Astrocyte (in vitro differentiated cells and primary cell): Measurements from ENCODE around the gene BACH2. TPM values are rescaled to one million over a fixed set of nuclear protein-coding genes. Genes with fewer than 3 reads are reported as not detected.
A peak's percentile ranks its signal among the peaks of the same experiment; 100 is the strongest.

Source experiments
- DNase-seq: peaks from one replicate; pipeline ENCODE4 v3.0.0-alpha.2; 2010; ENCODE audit warnings: low read depth
- FAIRE-seq: peaks from 2 replicates; lab custom pipeline; 2011; peaks lifted over from hg19 to GRCh38; lab: Jason Lieb, UNC
- H2AFZ ChIP-seq: 2 replicates; pipeline ENCODE4 v1.6.0; 2012; ENCODE audit warnings: low read depth, low read length, inconsistent platforms
- H3K27ac ChIP-seq: 2 replicates; pipeline ENCODE4 v1.5.1; 2011; ENCODE audit warnings: low read depth, low read length, inconsistent platforms
- H3K27me3 ChIP-seq: 2 replicates; pipeline ENCODE4 v1.6.0; 2011; ENCODE audit warnings: low read length, inconsistent platforms; ENCODE audit not compliant: insufficient read depth
- H3K36me3 ChIP-seq: 2 replicates; pipeline ENCODE4 v1.5.1; 2011; ENCODE audit warnings: low read length, inconsistent platforms; ENCODE audit not compliant: insufficient read depth
- H3K4me1 ChIP-seq: 2 replicates; pipeline ENCODE4 v1.5.1; 2011; ENCODE audit warnings: low read length, inconsistent platforms; ENCODE audit not compliant: insufficient read depth
- H3K4me2 ChIP-seq: 2 replicates; pipeline ENCODE4 v1.6.0; 2012; ENCODE audit warnings: low read length, inconsistent platforms
- H3K4me3 ChIP-seq: 2 replicates; pipeline ENCODE4 v1.5.1; 2011; ENCODE audit warnings: low read depth, mild to moderate bottlenecking, low read length, inconsistent platforms; ENCODE audit not compliant: insufficient read depth
- H3K79me2 ChIP-seq: 2 replicates; pipeline ENCODE4 v1.6.0; 2012; ENCODE audit warnings: mild to moderate bottlenecking, low read length, inconsistent platforms; ENCODE audit not compliant: insufficient read depth
- H3K9ac ChIP-seq: 2 replicates; pipeline ENCODE4 v1.6.0; 2012; ENCODE audit warnings: mild to moderate bottlenecking, low read length, inconsistent platforms
- H3K9me3 ChIP-seq: 2 replicates; pipeline ENCODE4 v1.5.1; 2012; ENCODE audit warnings: low read depth, mild to moderate bottlenecking, low read length, inconsistent platforms; ENCODE audit not compliant: insufficient read depth
- H4K20me1 ChIP-seq: 2 replicates; pipeline ENCODE4 v1.6.0; 2012; ENCODE audit warnings: low read length, inconsistent platforms; ENCODE audit not compliant: insufficient read depth
- H3K27ac Mint-ChIP-seq: one replicate; pipeline ENCODE4 v1.8.0; 2021; ENCODE audit warnings: mild to moderate bottlenecking, mixed read lengths; ENCODE audit not compliant: unreplicated experiment
- H3K27me3 Mint-ChIP-seq: one replicate; pipeline ENCODE4 v1.8.0; 2021; ENCODE audit warnings: low read depth, mixed read lengths; ENCODE audit not compliant: unreplicated experiment
- H3K36me3 Mint-ChIP-seq: one replicate; pipeline ENCODE4 v1.8.0; 2021; ENCODE audit warnings: low read depth, mixed read lengths; ENCODE audit not compliant: unreplicated experiment
- H3K4me1 Mint-ChIP-seq: one replicate; pipeline ENCODE4 v1.8.0; 2021; ENCODE audit warnings: low read depth, mixed read lengths; ENCODE audit not compliant: unreplicated experiment
- H3K4me3 Mint-ChIP-seq: one replicate; pipeline ENCODE4 v1.8.0; 2021; ENCODE audit warnings: mild to moderate bottlenecking, moderate library complexity, mixed read lengths; ENCODE audit not compliant: unreplicated experiment
- H3K9me3 Mint-ChIP-seq: one replicate; pipeline ENCODE4 v1.8.0; 2021; ENCODE audit warnings: mild to moderate bottlenecking, mixed read lengths; ENCODE audit not compliant: unreplicated experiment
- EZH2 ChIP-seq: IDR thresholded peaks from 2 replicates; pipeline ENCODE4 v1.6.1; 2012; ENCODE audit warnings: mild to moderate bottlenecking, low read length, inconsistent platforms; ENCODE audit not compliant: insufficient read depth
- total RNA-seq: library from RNA; stranded (reverse); gene quantifications from 2 replicates; pipeline ENCODE4 v1.2.1, GENCODE V29; 2021
- TF ChIP-seq, protein P1 (sequence below): IDR thresholded peaks from 2 replicates; pipeline ENCODE4 v1.5.1; 2011; ENCODE audit warnings: low read depth, mild to moderate bottlenecking, inconsistent platforms, low read length, moderate library complexity; ENCODE audit not compliant: insufficient read depth

Gene BACH2
- total RNA-seq, 1 donor from 2014 or later, result 17.5 TPM

DNA sequence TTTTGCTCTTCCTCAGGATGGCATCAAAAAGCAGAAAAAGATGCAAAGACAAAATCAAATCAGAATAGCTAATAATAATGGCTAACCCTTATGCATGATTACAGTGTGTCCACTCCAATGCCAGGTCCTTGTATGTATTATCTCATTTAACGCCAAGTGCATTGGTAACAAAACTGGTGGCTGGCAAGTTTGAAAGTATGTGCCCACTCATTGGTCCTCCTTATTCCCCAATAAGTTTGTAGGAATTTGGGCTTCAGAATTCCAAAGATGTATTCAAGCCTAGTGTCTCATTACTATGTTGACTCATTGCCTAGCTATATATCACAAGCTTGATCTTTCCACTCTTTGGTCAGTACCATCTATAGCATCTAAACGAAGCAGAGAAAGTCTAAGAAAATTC is 205.8 kb downstream of the BACH2 start:
- FAIRE-seq, result no peak
- TF ChIP-seq EZH2, result no peak
- TF ChIP-seq, protein P1, sequence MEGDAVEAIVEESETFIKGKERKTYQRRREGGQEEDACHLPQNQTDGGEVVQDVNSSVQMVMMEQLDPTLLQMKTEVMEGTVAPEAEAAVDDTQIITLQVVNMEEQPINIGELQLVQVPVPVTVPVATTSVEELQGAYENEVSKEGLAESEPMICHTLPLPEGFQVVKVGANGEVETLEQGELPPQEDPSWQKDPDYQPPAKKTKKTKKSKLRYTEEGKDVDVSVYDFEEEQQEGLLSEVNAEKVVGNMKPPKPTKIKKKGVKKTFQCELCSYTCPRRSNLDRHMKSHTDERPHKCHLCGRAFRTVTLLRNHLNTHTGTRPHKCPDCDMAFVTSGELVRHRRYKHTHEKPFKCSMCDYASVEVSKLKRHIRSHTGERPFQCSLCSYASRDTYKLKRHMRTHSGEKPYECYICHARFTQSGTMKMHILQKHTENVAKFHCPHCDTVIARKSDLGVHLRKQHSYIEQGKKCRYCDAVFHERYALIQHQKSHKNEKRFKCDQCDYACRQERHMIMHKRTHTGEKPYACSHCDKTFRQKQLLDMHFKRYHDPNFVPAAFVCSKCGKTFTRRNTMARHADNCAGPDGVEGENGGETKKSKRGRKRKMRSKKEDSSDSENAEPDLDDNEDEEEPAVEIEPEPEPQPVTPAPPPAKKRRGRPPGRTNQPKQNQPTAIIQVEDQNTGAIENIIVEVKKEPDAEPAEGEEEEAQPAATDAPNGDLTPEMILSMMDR, result no peak
- Histone ChIP-seq H3K27me3 (no peaks in the 10 kb centered on the region), H3K27ac (no peak overlapping the region), H3K4me2 (no peak overlapping the region), H3K79me2 (no peaks in the 10 kb centered on the region), H4K20me1 (no peaks in the 10 kb centered on the region), H2AFZ (no peak overlapping the region), H3K9me3 (no peaks in the 10 kb centered on the region), H3K36me3 (no peaks in the 10 kb centered on the region), H3K4me1 (peaks cover 23% of the 10 kb centered on the region), H3K9ac (no peak overlapping the region), H3K4me3 (no peak overlapping the region)
- Mint-ChIP-seq H3K36me3 (no peaks in the 10 kb centered on the region), H3K27ac (no peak overlapping the region), H3K4me1 (peaks cover 23% of the 10 kb centered on the region), H3K9me3 (peaks cover 5% of the 10 kb centered on the region), H3K4me3 (no peak overlapping the region), H3K27me3 (no peaks in the 10 kb centered on the region)
- DNase-seq, result no peak

DNA sequence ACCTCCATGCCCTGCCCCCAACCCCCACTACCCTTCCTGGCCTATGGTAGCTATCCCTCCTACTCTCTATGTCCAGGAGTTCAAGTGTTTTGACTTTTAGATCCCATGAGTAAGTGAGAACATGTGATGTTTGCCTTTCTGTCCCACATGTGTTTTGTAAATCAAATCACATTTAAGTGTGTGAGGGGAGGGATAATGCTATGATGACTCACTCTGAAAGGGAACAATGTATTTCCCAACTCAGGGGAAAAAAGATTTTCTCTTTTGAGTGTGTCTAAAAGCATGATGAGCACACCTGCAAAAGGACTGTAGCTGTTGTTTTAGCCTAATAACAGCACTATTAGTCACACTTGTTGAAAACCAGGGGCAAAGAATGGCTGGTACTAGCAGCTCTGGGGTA is 208.6 kb downstream of the BACH2 start:
- no peaks in the 10 kb centered on the region for H3K27me3 Mint-ChIP-seq
- TF ChIP-seq, protein P1, result no peak
- no peak for TF ChIP-seq EZH2
- Histone ChIP-seq H3K4me2 (no peak overlapping the region), H3K9me3 (no peaks in the 10 kb centered on the region), H3K27me3 (no peaks in the 10 kb centered on the region), H3K4me3 (no peak overlapping the region), H2AFZ (no peak overlapping the region), H3K36me3 (no peaks in the 10 kb centered on the region), H3K9ac (no peak overlapping the region), H4K20me1 (no peaks in the 10 kb centered on the region), H3K79me2 (no peaks in the 10 kb centered on the region), H3K27ac (peak overlapping the region; percentile 67), H3K4me1 (peaks cover 23% of the 10 kb centered on the region)
- DNase-seq (peak; percentile 84), FAIRE-seq (no peak)
- peak overlapping the region; percentile 96 for H3K27ac Mint-ChIP-seq
- no peaks in the 10 kb centered on the region for H3K36me3 Mint-ChIP-seq
- H3K4me3 Mint-ChIP-seq, result no peak overlapping the region
- peaks cover 5% of the 10 kb centered on the region for H3K9me3 Mint-ChIP-seq
- peaks cover 23% of the 10 kb centered on the region for H3K4me1 Mint-ChIP-seq

DNA sequence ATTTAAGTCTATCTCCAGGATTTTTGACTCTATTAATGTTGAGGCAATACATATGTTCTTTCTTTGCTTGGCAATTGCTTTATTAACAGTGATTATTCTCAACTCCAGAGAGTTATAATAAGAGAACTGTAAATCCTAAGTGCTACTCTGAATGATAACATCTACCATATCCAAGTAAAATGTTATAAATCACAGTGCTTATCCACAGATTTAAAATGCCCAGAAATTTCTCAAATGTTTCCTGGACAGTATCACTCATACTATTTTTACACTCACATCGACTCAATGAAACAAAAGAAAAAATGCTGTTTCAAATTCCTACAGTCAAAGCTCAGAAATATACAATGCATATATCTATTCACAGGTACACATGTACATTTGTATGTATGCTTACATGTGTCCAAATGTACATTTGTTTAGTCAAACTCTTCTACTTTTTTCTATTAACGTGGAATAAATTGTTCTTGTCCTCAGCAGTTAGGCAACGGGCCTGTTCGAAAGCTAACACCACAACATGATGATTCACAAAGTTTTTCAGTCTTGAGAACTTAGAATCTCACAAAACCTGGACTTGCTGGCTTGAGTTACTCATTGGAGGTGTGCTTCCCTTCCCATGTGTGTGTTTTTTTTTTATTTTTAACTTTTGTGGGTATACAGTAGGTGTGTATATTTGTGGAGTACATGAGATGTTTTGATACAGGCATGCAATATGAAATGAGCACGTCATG is 209.4 kb downstream of the BACH2 start:
- DNase-seq (peak; percentile 88), FAIRE-seq (peak; percentile 56)
- Histone ChIP-seq H3K4me3 (no peak overlapping the region), H3K4me1 (peaks cover 23% of the 10 kb centered on the region), H3K27ac (peak overlapping the region; percentile 67), H3K27me3 (no peaks in the 10 kb centered on the region), H3K9me3 (no peaks in the 10 kb centered on the region), H3K4me2 (peak overlapping the region; percentile 37), H3K9ac (peak overlapping the region; percentile 47), H4K20me1 (no peaks in the 10 kb centered on the region), H3K36me3 (no peaks in the 10 kb centered on the region), H3K79me2 (no peaks in the 10 kb centered on the region), H2AFZ (no peak overlapping the region)
- peaks cover 5% of the 10 kb centered on the region for H3K9me3 Mint-ChIP-seq
- H3K36me3 Mint-ChIP-seq, result no peaks in the 10 kb centered on the region
- H3K27me3 Mint-ChIP-seq, result no peaks in the 10 kb centered on the region
- no peak for TF ChIP-seq EZH2
- TF ChIP-seq, protein P1, result no peak
- H3K4me1 Mint-ChIP-seq, result peaks cover 23% of the 10 kb centered on the region
- no peak overlapping the region for H3K4me3 Mint-ChIP-seq
- H3K27ac Mint-ChIP-seq, result peak overlapping the region; percentile 96
